HG03432 (cell line): Measurements from ENCODE around the gene RHOV.

ENCODE experiments used
- ATAC-seq: cut with Tn5 transposase; IDR thresholded peaks from one replicate; pipeline ENCODE4 v1.9.1; 2021; ENCODE audit warnings: mild to moderate bottlenecking, moderate library complexity; ENCODE audit not compliant: unreplicated experiment

The RHOV gene

DNA sequence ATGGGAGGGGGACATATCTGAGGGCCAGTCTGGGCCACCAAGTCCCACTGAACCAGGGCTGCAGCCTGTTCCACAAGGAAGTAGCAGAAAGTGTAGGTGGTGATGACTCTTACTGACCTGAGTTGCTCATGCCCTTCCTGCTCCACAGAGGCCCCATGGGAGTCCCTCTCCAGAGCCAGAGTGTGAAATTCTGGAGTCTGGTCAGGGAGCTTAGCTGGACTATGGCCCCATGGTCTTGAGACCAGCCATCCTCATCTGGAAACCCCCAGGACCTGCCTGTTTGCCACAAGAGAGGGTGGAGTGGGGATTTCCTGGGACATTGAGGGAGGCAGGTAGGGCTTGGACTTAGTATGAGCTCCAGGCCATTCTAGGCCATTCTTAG lies 27.2 kb downstream of the RHOV start:
- peak; percentile 17 for ATAC-seq

DNA sequence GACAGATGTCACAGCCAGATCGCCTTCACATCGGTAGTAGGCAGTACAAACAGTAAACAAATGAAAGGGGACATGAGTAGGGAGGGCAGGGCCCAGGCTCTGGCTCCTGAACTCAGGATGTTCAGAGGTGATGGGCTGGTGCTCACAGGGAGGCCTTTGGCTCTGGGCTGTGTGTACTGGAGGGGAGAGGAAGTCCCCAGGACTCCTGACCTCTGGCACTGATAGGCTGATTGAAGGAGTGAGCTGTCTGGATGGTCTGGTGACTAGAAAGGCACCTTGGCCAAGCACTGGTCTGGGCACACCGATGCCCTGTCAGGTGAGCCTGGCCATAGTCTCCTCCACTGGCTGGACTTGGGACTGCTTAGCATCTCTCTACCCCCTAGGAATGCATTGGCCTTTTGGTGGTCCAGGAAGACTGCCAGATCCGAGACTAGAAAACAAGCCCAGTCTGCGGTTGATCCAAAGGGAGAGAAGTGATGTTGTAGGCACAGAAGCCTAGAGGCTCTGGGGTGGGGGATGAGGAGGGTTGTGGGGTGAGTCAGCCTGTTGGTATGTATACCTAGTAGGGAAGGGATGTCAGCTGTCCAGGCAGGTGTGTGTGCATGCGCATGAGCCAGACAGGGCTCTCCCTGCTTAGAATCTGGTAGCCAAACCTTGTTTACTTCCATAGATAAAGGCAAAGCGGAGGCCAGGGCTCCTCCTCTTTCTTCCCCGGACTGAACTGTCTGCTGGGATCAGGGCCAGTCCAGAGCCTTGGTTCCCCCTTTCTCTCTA lies 28.3 kb downstream of the RHOV start:
- no peak for ATAC-seq

DNA sequence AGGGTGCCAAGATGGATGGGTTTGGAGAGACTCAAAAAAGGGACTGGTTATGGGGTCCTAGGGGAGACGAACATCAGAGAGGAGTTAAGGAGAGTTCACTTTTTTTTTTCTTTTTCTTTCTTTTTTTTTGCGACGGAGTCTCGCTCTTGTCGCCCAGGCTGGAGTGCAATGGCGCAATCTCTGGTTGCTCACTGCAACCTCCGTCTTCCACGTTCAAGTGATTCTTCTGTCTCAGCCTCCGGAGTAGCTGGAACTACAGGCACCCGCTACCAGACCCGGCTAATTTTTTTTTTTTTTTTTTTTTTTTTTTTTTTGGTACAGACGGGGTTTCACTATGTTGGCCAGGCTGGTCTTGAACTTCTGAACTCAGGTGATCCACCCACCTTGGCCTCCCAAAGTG lies 29.0 kb downstream of the RHOV start:
- no peak for ATAC-seq

DNA sequence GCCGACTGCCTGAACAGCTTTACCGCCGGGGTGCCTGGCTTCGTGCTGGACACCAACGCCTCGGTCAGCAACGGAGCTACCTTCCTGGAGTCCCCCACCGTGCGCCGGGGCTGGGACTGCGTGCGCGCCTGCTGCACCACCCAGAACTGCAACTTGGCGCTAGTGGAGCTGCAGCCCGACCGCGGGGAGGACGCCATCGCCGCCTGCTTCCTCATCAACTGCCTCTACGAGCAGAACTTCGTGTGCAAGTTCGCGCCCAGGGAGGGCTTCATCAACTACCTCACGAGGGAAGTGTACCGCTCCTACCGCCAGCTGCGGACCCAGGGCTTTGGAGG lies 29.4 kb downstream of the RHOV start:
- ATAC-seq, result no peak

DNA sequence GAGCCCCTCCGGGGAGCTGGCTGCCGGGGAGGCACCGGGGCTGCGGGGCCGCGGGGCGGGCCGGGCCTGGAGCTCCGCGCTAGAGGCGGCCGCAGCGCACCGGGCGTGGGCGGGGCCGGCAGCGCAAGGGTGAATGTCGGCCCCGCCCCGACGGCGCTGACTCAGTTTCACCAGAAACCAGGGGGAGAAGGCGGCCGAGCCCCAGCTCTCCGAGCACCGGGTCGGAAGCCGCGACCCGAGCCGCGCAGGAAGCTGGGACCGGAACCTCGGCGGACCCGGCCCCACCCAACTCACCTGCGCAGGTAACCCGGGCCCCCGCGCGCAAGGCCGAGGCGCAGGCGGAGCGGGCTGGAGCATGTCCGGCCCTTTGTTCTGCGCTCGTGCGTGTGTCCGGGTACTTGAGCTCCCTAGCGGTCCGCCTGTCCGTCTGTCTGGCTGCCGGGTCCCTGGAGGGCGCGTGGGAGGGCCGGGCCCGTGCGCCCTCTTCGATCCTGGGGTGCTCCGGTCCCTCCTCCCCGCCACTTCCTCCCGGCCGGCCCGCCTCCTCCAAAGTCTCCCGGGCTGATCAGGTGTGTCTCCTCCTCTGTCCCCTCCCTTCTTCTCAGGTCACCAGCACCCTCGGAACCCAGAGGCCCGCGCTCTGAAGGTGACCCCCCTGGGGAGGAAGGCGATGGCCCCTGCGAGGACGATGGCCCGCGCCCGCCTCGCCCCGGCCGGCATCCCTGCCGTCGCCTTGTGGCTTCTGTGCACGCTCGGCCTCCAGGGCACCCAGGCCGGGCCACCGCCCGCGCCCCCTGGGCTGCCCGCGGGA lies 29.9 kb downstream of the RHOV start, which contains the start of gene SPINT1:
TSS of gene SPINT1 (plus strand) at position 164 of the 811 bp plus-strand sequence. CDS start at position 671, 507 bp downstream.
- ATAC-seq, result no peak

DNA sequence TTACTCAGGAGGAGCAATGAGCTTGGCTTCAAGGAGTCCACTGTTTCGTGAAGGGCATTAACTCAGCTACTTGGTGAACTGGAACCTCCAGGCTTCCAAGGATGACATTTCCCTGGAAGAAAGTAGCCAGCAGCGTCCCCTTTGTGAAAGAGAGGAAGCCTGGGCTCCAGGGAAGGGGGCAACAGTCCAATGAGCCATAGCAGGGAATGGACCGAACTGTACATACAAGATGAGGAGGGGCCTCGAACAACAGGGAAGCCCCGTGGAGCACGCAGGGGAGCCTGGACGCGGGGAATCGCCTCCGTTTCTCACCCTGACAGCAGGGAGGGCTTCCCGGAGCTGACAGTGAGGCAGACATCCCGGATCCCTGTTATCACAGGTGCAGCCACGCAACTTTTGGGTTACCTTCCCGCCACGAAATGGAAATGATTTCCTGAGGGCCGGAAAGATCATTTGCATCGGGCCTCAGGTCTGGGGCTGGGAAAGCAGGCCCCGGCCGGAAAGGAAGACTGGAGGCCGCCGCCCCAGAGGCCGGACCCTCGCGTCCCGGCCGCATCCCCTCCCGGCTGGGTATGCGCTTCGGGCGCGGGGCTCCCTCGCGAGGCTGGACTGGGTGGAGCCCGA lies 30.7 kb downstream of the RHOV start:
- ATAC-seq, result no peak

DNA sequence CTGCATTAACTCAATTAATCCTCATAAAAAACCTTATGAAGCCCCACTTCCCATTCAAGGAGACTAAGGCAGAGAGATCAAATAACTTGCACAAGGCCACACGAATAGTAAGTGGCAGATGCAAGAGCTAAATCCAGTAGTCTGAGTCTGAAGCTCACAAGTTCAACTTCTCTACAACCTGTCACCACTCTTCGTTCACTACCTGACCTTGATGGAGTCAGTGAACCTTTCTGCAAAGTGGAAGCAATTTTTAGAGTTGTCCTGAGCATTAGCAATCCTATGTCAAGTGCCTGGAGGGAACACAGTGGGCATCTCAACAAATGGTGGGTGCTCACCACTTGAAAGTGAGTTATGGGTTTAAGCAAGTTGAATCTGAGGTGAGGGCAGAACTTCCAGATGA lies 32.3 kb downstream of the RHOV start:
- ATAC-seq, result no peak

DNA sequence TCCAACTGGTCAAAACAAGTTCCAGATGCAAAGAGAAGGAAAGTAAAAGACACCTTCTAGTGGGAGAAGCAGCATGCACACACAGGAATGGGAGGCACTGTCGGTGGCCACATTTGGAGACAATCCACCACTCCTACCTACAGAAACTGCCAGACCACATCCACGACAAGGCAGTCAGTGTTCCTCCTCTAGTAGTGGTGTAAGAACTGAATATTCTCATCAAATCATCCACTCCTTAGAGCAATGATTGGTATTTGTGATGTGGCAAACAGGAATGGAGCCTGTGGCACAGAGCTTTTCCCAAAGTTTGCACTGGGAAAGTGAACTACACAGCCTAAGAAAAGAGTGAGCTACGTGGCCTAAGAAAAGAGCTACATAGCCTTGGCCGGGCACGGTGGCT lies 35.3 kb downstream of the RHOV start:
- ATAC-seq, result no peak

DNA sequence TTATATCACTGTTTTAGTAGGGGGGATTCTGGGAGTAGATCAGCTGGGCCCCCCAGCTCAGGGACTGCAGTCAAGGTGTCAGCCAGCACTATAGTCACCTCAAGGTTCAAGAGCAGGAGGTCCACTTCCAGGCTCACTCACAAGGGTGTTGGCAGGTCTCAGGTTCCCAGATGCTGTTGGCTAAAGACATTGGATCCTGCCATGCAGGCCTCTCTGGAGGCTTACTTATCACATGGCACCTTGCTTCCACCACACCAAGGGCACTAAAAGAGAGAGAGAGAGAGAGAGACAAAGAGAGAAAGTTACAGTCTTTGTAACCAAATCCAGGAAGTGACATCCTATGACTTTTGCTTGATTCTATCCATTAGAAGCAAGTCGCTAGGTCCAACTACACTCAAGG lies 38.0 kb downstream of the RHOV start:
- no peak for ATAC-seq

DNA sequence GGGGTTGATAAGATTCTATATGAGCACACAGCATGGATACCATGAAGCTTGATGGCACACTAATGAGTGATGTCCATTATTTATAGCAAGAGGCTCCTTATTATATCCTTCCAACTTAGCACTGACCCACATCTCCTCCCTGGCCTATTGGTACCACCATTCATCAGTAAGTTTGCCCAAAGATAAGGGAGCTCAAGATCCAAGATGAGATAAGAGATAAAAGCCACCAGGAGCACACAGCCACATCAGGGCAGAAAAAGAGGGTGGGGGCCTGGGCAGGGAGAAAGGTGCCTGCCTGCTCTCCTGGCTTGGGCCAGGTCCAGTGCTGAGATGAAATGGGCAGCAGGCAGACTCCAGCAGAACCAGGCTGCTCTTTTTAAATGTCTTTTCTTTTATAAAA lies 41.1 kb downstream of the RHOV start:
- ATAC-seq, result no peak

DNA sequence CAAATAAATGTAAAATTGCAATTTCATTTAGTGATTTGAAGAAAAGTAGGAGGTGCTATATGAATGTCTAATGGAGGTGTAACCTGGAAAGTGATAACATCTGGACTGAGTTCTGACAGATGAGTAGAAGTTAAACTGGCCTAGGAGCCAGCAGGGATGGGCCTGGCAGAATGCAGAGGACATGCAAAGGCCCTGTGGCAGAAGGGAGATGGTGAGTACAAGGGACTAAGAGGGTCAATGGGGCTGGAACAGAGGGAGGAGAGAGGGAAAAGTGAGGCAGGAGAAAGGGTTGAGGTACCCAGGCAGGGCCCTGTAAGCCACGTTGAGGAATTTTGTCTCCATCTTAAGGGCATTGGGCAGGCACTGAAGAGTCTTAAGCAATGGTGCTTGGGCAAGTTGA lies 42.2 kb downstream of the RHOV start:
- ATAC-seq, result no peak

DNA sequence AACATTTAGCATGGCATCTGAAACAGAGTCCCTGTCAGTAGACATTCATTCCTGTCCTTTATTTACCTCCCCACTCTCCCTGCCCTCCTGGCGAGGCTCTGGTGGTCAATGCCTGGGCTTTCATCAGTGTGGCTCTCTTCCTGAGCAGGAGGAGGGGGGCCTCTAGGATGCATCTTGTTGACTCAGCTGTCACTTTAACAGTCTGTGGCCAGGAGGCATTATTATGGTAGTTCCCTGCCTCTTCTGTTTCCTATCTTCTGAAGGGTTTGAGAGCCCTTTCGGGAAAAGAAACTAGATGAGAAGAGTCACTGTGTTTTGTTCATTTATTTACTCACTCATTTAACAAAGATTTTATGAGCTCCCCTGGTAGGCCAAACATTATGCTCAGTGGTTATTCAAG lies 43.1 kb downstream of the RHOV start:
- no peak for ATAC-seq

DNA sequence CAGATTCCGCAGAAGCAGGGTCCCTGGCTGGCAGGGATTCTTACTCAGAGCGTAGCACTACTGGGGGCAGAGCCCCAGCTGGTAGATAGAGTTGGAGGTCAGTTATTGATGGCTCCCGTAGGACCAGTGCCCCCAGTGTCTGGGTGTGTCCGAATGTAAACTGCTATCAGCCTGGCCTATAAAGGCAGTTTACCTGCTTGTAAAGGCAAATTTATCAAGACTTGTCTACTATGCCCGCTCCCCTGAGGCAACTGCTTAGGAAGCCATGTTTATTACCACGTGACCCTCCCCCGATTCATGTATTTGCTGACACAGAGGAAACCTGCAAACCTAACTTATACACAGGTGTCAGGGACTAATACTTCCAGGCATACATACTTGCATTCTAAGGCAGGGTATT lies 44.9 kb downstream of the RHOV start:
- no peak for ATAC-seq

DNA sequence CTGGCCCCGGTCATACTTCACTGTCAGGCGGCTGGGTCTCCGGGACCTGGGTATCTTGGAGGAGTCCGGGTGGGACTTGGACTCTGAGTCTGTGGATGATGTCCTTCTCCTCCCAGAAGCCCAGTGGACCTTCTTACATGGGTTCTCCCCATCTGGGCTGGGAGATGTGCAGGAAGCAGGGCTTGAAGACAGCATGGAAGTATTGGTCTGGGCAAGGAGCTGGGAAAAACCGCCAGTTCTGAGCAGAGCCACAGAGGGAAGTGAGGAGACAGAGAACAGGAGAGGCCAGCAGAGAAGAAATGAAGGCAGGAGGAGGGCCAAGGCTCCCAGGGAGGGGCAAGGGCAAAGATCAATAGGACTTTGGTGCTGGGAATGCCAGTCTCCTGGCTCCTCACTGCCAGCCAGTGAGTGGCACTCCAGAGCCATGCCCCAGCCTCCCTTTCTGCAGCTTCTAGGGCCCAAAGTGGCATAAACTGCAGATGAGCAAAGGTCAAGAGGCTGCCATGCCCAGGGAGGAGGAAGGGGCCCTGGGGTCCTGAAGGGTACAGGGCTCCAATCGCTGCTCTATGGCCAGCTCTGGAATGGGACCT lies 45.5 kb downstream of the RHOV start, which contains the start of gene PPP1R14D:
TSS of gene PPP1R14D (minus strand) at position 262 of the 590 bp plus-strand sequence. CDS start at position 195, 67 bp downstream.
- ATAC-seq, result no peak

DNA sequence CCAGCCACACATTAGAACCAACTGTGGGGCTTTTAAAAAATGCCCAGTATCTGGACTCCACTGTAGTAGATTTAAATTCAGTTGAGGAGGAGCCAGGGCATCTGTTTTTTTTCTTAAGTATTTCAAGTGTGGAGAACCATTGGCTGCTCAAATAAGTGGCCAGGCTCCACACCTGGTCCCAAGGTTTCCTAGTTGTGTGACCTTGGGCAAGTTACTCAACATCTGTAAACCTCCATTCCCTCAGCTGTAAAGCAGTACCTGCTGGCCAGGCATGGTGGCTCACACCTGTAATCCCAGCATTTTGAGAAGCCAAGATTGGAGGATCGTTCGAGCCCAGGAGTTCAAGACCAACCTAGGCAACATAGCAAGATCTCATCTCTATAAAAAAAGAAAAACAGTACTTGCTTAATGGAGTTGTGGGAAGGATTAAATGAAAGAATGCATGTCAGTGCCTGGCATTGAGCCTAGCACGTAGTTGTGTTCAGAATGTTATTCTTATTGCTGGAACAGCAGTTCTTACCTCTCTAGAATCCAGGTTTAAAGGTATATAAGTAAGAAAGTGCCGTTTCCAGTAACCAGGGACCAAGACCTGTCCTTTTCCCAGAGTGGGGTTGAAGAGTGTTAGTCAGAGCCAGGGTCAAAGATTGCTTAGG lies 47.5 kb downstream of the RHOV start:
- no peak for ATAC-seq

DNA sequence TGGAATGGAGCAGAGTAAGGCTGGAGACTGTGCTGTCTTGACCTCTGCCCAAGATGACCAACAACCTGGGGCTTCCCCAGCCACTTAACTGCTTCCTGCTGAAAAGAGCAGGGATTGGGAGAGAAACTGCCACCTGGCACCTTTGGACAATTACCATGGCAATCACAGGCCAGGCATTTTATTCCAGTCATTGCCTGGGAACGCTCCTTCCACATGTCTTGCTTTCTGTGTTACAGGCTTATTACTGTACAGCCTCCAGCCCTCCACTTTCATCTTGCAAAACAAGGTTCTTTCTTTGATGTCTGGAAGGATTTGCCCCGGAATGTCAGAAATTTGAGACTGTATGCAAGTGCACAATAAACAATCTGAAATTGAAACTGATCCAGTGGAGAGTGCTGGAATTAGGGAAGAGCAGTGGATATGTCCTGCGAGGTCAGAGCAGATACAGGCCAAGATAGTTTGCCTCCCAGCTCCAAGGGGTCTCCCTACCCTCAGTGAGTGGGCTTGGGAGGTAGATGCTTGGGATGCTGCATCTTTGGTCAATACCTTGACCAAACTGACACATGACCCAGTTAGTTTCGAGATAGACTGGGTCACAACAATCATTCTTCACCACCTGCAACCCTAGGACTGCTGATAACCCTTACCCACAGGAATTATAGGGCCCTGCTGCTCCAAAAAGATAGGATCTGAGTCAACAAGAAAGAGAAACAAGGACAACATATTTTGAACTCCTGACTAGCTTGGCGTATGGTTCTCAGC lies 48.2 kb downstream of the RHOV start:
- ATAC-seq, result no peak

DNA sequence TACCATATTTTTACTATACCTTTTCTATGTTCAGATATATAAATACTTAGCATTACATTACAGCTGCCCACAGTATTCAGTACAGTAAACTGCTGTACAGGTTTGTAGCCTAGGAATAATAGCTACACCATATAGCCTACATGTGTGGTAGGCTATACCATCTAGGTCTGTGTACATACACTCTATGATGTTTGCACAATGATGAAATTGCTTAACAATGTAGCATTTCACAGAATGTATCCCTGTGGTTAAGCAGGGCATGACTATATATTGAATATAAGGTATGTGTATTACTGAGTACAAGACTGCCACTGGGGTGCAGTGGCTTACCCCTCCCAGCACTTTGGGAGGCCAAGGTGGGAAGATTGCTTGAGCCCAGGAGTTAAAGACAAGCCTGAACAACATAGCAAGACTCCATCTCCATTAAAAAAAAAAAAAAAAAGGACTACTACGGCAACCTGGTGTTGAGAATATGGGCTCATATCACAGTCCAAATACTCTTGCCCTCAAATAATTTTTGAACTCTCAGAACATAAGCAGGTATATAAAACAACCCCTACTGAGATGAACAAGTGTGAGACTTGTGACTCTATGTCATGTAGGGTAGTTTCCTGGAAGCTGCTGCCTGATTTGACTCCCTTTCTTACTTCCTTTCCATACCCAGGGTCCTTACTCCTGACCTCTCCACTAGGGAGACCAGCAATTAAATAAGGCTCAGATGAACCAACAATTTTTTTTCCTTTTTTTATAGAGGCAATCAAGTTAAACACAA lies 50.3 kb downstream of the RHOV start:
- no peak for ATAC-seq
